Measurements from ENCODE around the gene CUX1. TPM values are rescaled to one million over a fixed set of nuclear protein-coding genes. Genes with fewer than 3 reads are reported as not detected.
"Not testable (repeated sequence)": the region's sequence is repeated elsewhere in the genome, so short reads cannot be mapped to it uniquely, and the experiment has no call there.

Gene CUX1
- polyA plus RNA-seq, 12 donors, result 38.3 to 53.1 (median 44.7) TPM

- no peak for DNase-seq
Measured at GRCh38 chr7:102181517-102181916, 364.1 kb downstream of the CUX1 start.

- no peak for DNase-seq
Measured at GRCh38 chr7:102182016-102182415, 364.6 kb downstream of the CUX1 start.

- not testable (repeated sequence) for DNase-seq
Measured at GRCh38 chr7:102183848-102184247, 366.4 kb downstream of the CUX1 start.

GRCh38 chr7:102184303-102184702 lies 366.9 kb downstream of the CUX1 start:
- DNase-seq, result no peak

- DNase-seq, result no peak
Measured at GRCh38 chr7:102185796-102186195, 368.4 kb downstream of the CUX1 start.

- DNase-seq, result no peak
Measured at GRCh38 chr7:102186306-102186705, 368.9 kb downstream of the CUX1 start.

GRCh38 chr7:102188746-102189145 lies 371.3 kb downstream of the CUX1 start:
- DNase-seq, result no peak

- DNase-seq, result no peak
Measured at GRCh38 chr7:102189756-102190155, 372.3 kb downstream of the CUX1 start.

- DNase-seq, result no peak
Measured at GRCh38 chr7:102190776-102191350, 373.4 kb downstream of the CUX1 start.

- DNase-seq, result no peak
Measured at GRCh38 chr7:102191556-102192379, 374.3 kb downstream of the CUX1 start.

- no peak for DNase-seq
Measured at GRCh38 chr7:102192790-102193189, 375.4 kb downstream of the CUX1 start.

GRCh38 chr7:102193806-102194205 lies 376.4 kb downstream of the CUX1 start:
- DNase-seq, result no peak

- DNase-seq, result no peak
Measured at GRCh38 chr7:102195361-102195760, 377.9 kb downstream of the CUX1 start.

- DNase-seq, result no peak
Measured at GRCh38 chr7:102196028-102196427, 378.6 kb downstream of the CUX1 start.

- no peak for DNase-seq
Measured at GRCh38 chr7:102197161-102197560, 379.7 kb downstream of the CUX1 start.

- no peak for DNase-seq
Measured at GRCh38 chr7:102197599-102197998, 380.2 kb downstream of the CUX1 start.

GRCh38 chr7:102198417-102198956 lies 381.1 kb downstream of the CUX1 start:
- no peak for DNase-seq

- no peak for DNase-seq
Measured at GRCh38 chr7:102201576-102201975, 384.1 kb downstream of the CUX1 start.

GRCh38 chr7:102202556-102202955 lies 385.1 kb downstream of the CUX1 start:
- DNase-seq, result no peak

- DNase-seq, result no peak
Measured at GRCh38 chr7:102203218-102203617, 385.8 kb downstream of the CUX1 start.

- DNase-seq, result no peak
Measured at GRCh38 chr7:102204212-102204611, 386.8 kb downstream of the CUX1 start.

- no peak for DNase-seq
Measured at GRCh38 chr7:102205915-102206314, 388.5 kb downstream of the CUX1 start.

GRCh38 chr7:102208826-102209225 lies 391.4 kb downstream of the CUX1 start:
- no peak for DNase-seq

Measured in muscle of arm (tissue), 12 donors.